Measurements from ENCODE around the gene TNNC2. TPM values are rescaled to one million over a fixed set of nuclear protein-coding genes. Genes with fewer than 3 reads are reported as not detected.

Gene TNNC2
- total and polyA plus RNA-seq, 2 of the 8 experiments (the other 6 are each of a cell fraction or from before 2014, with no cell fraction given), result 5.7 to 7.6 TPM

DNA sequence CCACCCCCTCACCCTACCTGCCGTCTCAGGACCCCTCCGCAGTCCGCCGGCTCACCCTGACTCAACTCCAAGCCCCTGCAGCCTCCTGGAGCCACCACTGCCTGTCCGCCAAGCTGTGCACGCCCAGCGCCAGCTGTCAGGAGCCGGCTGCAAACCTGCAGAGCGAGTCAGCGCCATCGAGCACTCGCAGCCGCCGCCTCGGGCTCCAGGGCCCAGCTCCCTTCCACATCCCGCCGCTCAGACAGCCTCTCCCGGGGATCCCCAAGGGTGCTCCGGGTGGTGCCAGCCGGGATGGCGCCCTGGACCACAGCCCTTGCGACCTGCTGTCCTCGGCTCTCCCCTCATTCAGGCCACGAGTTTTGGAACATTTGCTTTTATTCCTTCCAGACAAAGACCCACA, 4.3 kb downstream of the TNNC2 start:
- Histone ChIP-seq H2AFZ (ENCODE audit: low read length) (no peak overlapping the region), H2BK5ac (ENCODE audit: low read depth, low read length) (no peak overlapping the region), H3K4me3 (ENCODE audit: extremely low read depth in 1 of 4, insufficient read depth in 2 of 4, low read depth in 3 of 4, low read length in 4 of 4) (no peak overlapping the region), H3K9me3 (ENCODE audit: insufficient read depth in 2 of 2, low read depth in 1 of 2, low read length in 1 of 2) (no peaks in the 10 kb centered on the region), H2AK5ac (ENCODE audit: low read depth, low read length) (0 out of 2 replicates have a peak overlapping the region, but pooled peaks have one; percentile 80), H4K5ac (ENCODE audit: insufficient read length, low read depth, low read length) (no peak overlapping the region), H3K56ac (replicated peaks; ENCODE audit: insufficient read length, low read depth, low read length) (no peak overlapping the region), H4K20me1 (replicated peaks in 1 of 2; ENCODE audit: control insufficient read depth in 1 of 2, insufficient read depth in 2 of 2, low read length in 2 of 2) (no peaks in the 10 kb centered on the region), H4K91ac (replicated peaks; ENCODE audit: insufficient read length, low read length) (no peak overlapping the region), H3K79me2 (ENCODE audit: control insufficient read depth in 1 of 2, insufficient read depth in 2 of 2, low read length in 2 of 2) (no peaks in the 10 kb centered on the region), H2BK12ac (ENCODE audit: low read depth, low read length) (peak overlapping the region; percentile 94; the same call in 1 of the 2 replicates), H3K23me2 (ENCODE audit: low read depth, low read length) (peaks cover 2% of the 10 kb centered on the region; the same call in 1 of the 2 replicates), H3K36me3 (ENCODE audit: control insufficient read depth in 2 of 4, insufficient read depth in 4 of 4, low read length in 3 of 4) (no peaks in the 10 kb centered on the region; a peak in 1 of 8 replicates), H3K14ac (ENCODE audit: insufficient read length) (no peak overlapping the region), H3K4ac (replicated peaks; ENCODE audit: insufficient read length, low read depth, low read length) (peak overlapping the region; percentile 23), H3K23ac (ENCODE audit: insufficient read length) (no peak overlapping the region), H3K4me2 (ENCODE audit: insufficient read depth in 1 of 2, low read depth in 2 of 2, low read length in 2 of 2) (peak overlapping the region in 1 of 2 experiments; percentile 10; a peak in 2 of 4 replicates), H2BK15ac (ENCODE audit: low read length) (no peak overlapping the region), H3K27me3 (replicated peaks in 1 of 4; ENCODE audit: control insufficient read depth in 3 of 4, extremely low read depth in 1 of 4, insufficient read depth in 3 of 4, low read length in 3 of 4) (peaks cover 0 to 12% (median 10%) of the 10 kb centered on the region in 4 experiments; a peak in 4 of 7 replicates), H2BK20ac (ENCODE audit: low read length) (no peak overlapping the region), H2BK120ac (replicated peaks; ENCODE audit: low read depth, low read length) (no peak overlapping the region), H3K9ac (replicated peaks in 1 of 4; ENCODE audit: extremely low read depth in 1 of 4, low read depth in 3 of 4, low read length in 3 of 4) (no peak overlapping the region), H3K79me1 (ENCODE audit: low read depth, low read length) (no peaks in the 10 kb centered on the region), H4K8ac (ENCODE audit: extremely low read depth, insufficient read depth, low read length) (peak overlapping the region; percentile 38), H3K18ac (ENCODE audit: extremely low read depth, low read length) (no peak overlapping the region), H3K27ac (ENCODE audit: low read depth, low read length) (no peak overlapping the region), H3K4me1 (replicated peaks in 1 of 4; ENCODE audit: control insufficient read depth in 3 of 4, insufficient read depth in 4 of 4, low read length in 3 of 4) (peaks cover 0 to 12% (median 5%) of the 10 kb centered on the region in 4 experiments; a peak in 6 of 7 replicates)
- ChIA-PET CTCF (ENCODE audit: partially characterized antibody) (interaction anchor here (0.7 to 1.3 kb wide), 9 partner anchors 10 to 92 kb away, joined by 3 to 4 read pairs (median 3); partner anchors contain the start of genes DNTTIP1, NEURL2 and WFDC3), POLR2A (ENCODE audit: partially characterized antibody) (interaction anchor here (0.7 to 11.0 kb wide), 7 partner anchors 8 to 148 kb away, joined by 3 to 96 read pairs (median 8); partner anchors contain the start of genes PCIF1, SNX21 and UBE2C)
- 80% methylated on average over 23 of the region's 24 CpGs; no CpG with 5 or more reads in 1 of the 2 experiments for WGBS, 2 experiments (ENCODE audit: extremely low coverage in 1 of 2, insufficient coverage in 1 of 2, insufficient read length in 1 of 2, insufficient replicate concordance in 2 of 2, low coverage in 1 of 2, low lambda C conversion rate in 2 of 2, missing lambda C conversion rate in 1 of 2)
- no peak for DNase-seq (ENCODE audit: low read depth in 1 of 2, low spot score in 2 of 2)
- FAIRE-seq, result no peak
- TF ChIP-seq TEAD4 (IDR thresholded peaks at IDR 0.05; ENCODE audit: low read depth, low read length), result no peak
- TF ChIP-seq RAD21 (IDR thresholded peaks at IDR 0.05 in 1 of 2, conservative IDR thresholded peaks at IDR 0.05 in 1 of 2; ENCODE audit: low read depth in 2 of 2, low read length in 2 of 2), result no peak
- TF ChIP-seq, protein P1, sequence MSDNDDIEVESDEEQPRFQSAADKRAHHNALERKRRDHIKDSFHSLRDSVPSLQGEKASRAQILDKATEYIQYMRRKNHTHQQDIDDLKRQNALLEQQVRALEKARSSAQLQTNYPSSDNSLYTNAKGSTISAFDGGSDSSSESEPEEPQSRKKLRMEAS (IDR thresholded peaks at IDR 0.05), result no peak
- no peak for TF ChIP-seq SIN3A (conservative IDR thresholded peaks at IDR 0.05 in 1 of 2, IDR thresholded peaks at IDR 0.05 in 1 of 2; ENCODE audit: low read depth in 1 of 2, low read length in 2 of 2)
- TF ChIP-seq CTBP2 (IDR thresholded peaks at IDR 0.05; ENCODE audit: borderline replicate concordance, insufficient read depth, insufficient read length, low read length), result no peak
- no peak for TF ChIP-seq RBBP5 (IDR thresholded peaks at IDR 0.05; ENCODE audit: borderline replicate concordance, low read depth, low read length)
- no peak for TF ChIP-seq BRCA1 (IDR thresholded peaks at IDR 0.05; ENCODE audit: low read depth, low read length)
- no peak for TF ChIP-seq KDM4A (IDR thresholded peaks at IDR 0.05; ENCODE audit: low read depth, low read length, severe bottlenecking)
- TF ChIP-seq TAF1 (IDR thresholded peaks at IDR 0.05; ENCODE audit: low read depth, low read length), result no peak
- no peak for TF ChIP-seq PHF8 (conservative IDR thresholded peaks at IDR 0.05; ENCODE audit: low read depth, low read length)
- no peak for TF ChIP-seq SRF (IDR thresholded peaks at IDR 0.05; ENCODE audit: low read depth, low read length)
- TF ChIP-seq GTF2F1 (IDR thresholded peaks at IDR 0.05; ENCODE audit: borderline replicate concordance, low read depth, low read length), result no peak
- no peak for TF ChIP-seq BACH1 (IDR thresholded peaks at IDR 0.05; ENCODE audit: low read length)

All from H1 (cell line).